Breast epithelium (tissue), 3 donors: ENCODE results near the gene PARVB.

Experiments used
- CTCF ChIP-seq, 3 donors: fragments of 450-650 bp; IDR thresholded peaks; one replicate each; pipeline ENCODE4 v1.5.1; 2016 to 2017; ENCODE audit warnings: antibody characterized with exemption in 3 of 3, mild to moderate bottlenecking in 3 of 3, moderate library complexity in 3 of 3
- POLR2A ChIP-seq: fragments of 450-650 bp; IDR thresholded peaks from one replicate; pipeline ENCODE4 v1.6.1; 2016; ENCODE audit warnings: antibody characterized with exemption, mild to moderate bottlenecking, moderate library complexity

- TF ChIP-seq POLR2A (no peak), CTCF (IDR thresholded peaks at IDR 0.05) (no peak)
These were observed 151.6 kb downstream of the PARVB start for GRCh38 chr22:44175676-44176075.
